GM19452 (cell line): ENCODE results near the gene NFATC2IP.
"Not testable (repeated sequence)": the region's sequence is repeated elsewhere in the genome, so short reads cannot be mapped to it uniquely, and the experiment has no call there.

Experiments
- ATAC-seq: cut with Tn5 transposase; IDR thresholded peaks from one replicate; pipeline ENCODE4 v1.9.1; 2021; ENCODE audit not compliant: unreplicated experiment

The NFATC2IP gene

GRCh38 chr16:28990375-28991040 is 39.8 kb downstream of the NFATC2IP start:
- ATAC-seq, result no peak

DNA sequence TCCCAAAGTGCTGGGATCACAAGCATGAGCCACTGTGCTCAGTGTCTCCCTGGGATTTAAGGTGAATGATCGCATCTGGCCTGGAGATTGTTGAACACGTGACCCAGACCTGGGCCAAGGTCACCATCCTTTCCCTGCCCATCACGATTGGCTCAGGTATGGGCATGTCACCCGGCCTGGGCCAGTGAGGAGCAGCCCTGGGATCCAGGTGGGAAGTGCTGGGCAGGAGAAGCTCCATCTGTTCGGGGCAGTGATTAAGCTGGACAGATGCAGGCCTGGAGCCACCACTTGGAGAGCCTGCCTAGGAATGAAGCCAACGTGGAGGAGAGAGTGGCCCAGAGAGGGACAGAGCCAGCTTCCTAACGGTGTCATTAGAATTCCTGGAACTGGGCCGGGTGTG is 41.0 kb downstream of the NFATC2IP start:
- no peak for ATAC-seq

GRCh38 chr16:28992496-28992895 is 41.8 kb downstream of the NFATC2IP start:
- no peak for ATAC-seq

DNA sequence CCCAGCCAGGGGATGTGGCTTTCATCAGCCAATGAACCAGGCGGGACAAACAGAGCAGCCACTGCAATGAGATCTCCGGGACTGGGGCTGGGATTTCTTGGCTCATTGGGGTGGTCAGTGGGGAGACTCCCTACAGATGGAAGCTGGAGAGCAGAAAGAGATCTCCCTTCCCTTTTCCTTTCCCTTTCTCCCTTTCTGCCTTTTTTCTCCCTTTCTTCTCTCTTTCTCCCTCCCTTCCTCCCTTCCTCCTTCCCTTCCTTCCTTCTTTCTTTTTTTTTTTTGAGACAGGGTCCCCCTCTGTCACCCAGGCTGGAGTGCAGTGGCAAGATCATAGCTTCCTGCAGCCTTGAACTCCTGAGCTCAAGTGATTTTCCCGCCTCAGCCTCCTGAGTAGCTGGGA is 48.1 kb downstream of the NFATC2IP start:
- ATAC-seq, result no peak

DNA sequence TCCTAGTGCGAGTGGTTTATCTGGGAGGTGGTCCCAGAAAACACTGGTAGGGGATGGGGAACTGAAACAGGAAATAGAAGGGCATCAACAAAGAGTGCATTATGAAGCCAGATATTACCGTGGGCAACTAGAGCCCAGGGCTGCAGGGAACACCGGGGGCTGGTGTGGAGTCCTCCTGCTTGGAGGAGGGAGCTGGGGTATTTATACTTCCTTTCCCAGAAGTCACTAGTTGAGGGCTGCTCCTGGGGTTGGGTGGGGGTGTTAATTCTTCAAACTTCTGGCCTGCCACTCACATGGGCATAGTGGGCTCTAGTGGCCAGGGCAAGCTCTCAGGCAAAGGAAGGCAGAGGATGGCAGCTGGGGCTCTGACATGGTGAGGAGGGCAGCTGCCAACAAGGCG is 48.8 kb downstream of the NFATC2IP start:
- ATAC-seq, result no peak

DNA sequence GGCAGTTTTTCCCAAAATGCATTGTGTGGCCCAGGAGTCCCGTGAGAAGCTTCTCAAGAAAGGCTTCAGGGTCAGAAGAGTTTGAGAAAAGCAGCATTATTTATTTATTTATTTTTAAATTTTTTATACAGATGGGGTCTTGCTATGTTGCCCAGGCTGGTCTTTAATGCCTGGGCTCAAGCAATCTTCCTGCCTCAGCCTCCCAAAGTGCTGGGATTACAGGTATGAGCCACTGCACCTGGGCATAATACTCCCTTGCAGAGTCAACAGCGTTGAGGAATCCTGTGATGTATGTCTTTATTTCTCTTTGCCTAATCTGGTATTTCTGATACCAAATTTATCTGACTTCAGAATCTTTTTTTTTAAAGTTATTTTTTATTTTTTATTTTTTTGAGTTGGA is 49.3 kb downstream of the NFATC2IP start:
- ATAC-seq, result no peak

DNA sequence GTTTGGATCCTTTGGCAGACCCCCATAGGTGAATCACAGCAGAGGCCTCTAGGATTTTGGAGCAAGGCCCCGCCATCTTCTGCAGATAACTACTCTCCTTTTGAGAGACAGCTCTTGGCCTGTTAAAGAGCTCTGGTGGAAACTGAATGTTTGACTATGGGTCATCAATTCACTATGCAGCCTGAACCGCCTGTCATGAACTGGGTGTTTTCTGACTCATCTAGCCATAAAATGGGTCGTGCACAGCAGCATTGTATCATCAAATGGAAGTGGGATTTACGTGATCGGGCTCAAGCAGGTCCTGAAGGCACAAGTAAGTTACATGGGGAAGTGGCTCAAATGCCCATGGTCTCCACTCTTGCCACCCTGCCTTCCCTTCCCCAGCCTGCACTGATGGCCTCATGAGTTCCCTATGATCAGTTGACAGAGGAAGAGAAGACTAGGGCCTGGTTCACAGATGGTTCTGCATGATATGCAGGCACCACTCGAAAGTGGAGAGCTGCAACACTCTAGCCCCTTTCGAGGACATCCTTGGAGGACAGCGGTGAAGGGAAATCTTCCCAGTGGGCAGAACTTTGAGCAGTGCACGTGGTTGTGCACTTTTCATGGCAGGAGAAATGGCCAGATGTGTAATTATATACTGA is 53.9 kb downstream of the NFATC2IP start:
- ATAC-seq, result not testable (repeated sequence)

DNA sequence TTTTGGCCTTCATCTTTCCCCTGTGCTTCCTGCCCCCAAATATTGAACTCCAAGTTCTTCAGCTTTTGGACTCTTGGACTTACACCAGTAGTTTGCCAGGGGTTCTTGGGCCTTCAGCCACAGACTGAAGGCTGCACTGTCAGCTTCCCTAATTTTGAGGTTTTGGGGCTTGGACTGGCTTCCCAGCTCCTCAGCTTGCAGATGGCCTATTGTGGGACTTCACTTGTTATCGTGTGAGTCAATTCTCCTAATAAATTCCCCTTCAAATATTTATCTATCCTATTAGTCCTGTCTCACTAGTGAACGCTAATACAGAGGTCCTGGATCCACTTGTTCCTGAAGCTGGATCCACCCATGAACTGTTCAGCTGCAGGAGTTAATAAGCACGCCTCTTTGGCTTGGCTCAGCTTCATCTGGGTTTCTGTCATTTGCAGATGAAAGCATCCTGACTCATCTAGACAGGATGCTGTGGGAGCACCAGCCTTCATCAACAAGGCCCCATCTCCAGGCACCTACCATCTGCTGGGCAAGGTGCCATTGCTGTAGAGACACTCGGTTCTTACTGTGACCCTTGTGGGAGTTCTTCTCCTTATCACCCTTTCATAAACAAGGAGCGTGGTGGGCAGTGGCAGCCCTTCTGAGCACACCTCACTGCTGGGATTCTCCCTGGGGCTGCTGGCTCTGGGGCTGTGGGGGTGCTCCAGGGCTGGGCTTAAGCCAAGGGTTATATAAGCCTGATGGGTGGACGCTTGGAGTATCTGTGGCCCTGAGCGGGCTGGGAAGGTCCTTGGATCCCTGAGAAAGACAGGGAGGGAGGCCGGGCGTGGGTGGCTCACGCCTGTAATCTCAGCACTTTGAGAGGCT is 57.2 kb downstream of the NFATC2IP start:
- no peak for ATAC-seq

- ATAC-seq, result no peak
Measured at GRCh38 chr16:29009050-29009837, 58.5 kb downstream of the NFATC2IP start.

- ATAC-seq, result no peak
Measured at GRCh38 chr16:29009838-29010166, 59.1 kb downstream of the NFATC2IP start.

DNA sequence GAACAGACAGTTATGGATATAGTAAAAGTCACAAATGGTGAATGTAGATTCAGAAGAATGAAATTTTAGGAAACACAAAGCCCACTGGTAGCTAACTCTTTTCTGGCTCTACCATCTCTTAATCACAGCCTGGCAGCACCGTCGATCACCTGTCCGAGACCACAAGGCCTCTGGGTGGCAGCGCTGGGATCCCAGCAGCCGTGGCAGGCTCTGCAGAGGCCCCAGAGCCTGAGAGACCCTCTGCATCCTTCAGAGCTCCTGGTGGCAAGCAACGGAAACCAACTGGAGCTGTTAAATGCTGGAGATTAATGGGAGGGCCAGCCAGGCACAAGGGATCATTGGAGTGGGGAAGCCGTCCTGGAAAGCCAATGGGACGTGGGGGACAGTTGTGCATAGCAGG is 60.4 kb downstream of the NFATC2IP start:
- no peak for ATAC-seq

DNA sequence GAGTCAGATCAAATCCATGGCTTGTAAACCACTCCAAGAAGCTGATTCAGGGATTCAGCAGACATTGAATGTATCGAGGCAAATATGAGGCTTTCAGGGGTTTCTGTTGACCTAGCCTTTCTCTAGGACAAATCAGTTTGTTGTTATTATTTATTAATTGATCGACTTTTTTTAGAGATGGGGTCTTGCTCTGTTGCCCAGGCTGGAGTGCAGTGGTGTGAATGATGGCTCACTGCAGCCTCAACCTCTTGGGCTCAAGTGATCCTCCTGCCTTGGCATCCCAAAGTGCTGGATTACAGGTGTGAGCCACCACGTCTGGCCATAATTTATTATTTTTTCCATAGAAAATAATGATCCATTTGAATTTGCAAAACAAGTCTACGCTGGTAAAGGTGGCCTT is 61.1 kb downstream of the NFATC2IP start:
- no peak for ATAC-seq

DNA sequence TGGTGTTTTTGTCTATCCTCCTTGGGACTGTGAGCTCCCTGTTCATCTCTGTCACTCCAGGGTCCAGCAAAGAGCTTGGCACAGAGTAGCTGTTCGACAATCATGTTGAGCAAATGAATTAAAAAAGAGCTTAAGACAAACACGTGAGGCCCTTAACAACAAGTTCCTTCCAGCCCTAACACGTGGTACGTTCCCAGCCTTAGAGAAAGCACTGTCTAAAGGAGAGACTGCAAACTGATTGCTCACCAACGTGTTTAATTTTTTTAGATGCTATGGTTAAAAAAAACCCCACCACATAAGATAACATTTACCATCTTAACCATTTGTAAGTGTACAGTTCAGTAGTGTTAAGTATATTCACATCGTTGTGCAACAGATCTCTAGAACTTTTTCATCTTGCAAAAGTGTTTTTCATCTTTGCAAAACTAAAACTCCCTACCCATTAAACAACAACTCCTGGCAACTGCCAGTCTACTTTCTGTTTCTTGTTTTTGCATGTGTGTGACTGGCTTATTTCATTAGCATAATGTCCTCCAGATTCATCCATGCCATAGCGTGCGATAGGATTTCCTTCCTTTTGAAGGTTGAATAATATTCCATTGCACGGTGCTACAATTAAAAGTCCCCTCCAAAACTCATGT is 62.3 kb downstream of the NFATC2IP start:
- no peak for ATAC-seq

DNA sequence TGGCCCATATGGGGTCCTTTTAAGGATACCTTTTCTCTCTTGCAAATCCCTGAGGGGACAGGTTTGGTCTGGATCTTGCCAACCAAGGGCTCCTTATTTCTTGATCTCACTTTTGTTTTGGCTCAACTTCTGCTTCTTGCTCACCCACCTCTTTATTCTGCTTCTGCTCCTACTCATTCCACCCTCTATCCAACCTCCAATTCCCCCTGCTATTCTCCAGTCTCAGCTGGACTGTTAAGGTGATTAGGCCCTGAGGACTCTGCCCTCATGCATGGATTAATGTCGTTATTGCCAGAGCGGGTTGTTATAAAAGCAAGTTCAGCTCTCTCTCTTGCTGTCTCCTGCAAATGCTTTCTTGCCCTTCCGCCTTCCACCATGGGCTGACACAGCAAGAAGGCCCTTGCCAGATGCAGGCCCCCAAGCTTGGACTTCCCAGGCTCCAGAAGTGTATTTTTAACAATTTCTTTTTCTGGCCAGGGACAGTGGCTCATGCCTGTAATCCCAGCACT is 63.9 kb downstream of the NFATC2IP start:
- no peak for ATAC-seq
